ENCODE data around the gene ZNF726.
"Not testable (repeated sequence)": the region's sequence is repeated elsewhere in the genome, so short reads cannot be mapped to it uniquely, and the experiment has no call there.

ZNF726 gene

DNA sequence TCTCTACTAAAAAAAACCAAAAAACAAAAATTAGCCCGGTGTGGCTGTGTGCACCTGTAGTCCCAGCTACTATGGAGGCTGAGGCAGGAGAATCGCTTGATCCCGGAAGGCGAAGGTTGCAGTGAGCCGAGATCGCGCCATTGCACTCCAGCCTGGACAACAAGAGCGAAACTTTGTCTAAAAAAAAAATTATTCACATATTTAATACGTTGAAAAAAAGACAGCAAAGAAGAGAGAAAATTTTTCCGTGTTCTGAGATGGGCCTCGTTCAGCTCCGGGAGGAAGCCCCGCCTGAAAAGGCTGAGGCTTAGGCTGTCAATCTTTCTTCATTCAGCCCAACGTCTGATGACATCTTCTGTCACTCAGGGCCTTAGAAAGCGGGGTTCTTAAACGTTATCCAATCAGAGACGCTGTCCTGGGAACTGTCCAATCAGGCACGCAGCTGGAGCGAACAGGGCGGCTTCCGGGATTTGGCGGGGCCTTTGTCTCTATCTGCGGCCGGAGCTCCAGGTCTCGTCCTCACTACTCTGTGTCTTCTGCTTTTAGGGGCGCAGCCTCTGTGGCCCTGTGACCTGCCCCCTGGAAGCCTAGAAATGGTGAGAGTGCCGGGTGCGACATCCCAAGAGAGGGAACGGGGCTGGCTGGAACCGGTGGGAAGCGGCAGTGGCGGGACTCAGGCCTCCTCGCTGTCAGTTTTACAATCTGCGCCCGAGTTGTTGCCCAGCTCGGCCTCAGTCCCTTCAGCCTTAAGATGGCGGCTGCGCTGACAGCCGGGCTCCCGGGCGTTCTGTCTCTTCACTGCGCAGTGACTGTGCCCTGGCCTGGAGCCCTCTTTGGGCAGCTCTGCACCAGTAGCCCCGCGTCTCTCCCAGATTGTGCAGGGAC is at the start of gene ZNF726:
Gene ZNF726, plus strand, starts transcription at position 485 of the 885 bp plus-strand sequence. Its CDS starts 109 bp downstream, at position 594.
- peak; percentile 96 for DNase-seq

- no peak for DNase-seq
Measured at GRCh38 chr19:23867895-23868294, 46.8 kb upstream of the ZNF726 start.

GRCh38 chr19:23868630-23869029 is 46.1 kb upstream of the ZNF726 start:
- no peak for DNase-seq

GRCh38 chr19:23872282-23872919 is 42.3 kb upstream of the ZNF726 start:
- no peak for DNase-seq

DNA sequence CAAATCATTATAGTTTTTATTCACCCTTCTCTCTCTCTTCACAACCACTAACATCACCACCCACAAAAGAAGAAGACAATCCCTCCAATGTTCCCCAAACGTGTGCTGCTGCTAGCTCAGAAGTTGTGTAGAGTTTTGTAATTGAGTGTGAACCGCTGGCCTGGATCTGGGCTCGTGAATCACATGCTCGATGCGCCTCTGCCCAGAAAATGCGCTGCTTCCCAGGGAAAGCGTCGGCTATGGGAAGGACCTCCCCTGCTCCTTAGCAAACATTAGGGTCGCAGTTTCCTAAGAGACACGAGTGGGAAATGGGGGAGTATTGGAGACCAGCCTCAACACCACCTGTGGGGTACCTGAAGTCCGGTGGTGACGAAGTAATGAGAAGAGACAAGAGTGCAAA is 38.4 kb upstream of the ZNF726 start:
- no peak for DNase-seq

DNA sequence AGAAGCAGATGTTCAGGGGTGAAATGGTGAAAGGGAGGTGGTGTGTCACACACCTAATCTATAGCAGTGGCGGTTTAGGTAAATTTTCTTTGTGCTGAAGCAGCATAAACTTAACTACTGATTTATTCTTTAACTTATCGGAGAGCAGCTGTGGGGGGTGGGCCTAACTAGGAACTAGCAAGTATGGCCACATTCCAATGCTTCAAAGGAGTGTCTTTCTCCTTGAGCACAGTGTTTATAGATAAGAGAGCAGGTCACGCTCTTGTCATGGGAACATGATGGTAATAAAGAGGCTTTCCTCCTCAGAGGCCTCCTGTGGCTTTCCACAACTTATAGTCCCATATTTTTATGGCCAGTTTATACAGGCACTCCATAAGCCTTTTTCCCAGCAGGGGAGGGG is 37.9 kb upstream of the ZNF726 start:
- not testable (repeated sequence) for DNase-seq

DNA sequence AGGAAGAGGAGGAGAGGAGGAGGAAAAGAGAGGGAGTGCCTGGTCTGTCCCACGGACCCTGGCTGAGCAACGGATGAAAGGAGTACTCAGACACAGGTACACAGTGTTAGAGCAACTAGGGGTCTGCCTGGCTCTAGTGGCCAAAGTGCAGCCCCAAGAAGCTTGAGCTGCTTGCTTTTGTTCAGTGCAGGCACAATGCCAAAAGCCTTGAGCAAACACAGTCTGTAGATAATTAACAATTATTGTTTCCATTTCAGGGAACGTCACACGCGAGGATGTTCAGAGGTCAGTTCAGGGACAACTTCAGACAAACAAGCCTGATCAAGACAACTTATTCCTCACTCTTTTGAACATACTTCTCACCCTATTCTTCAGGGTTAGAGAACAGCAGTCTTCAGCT is 32.2 kb upstream of the ZNF726 start:
- no peak for DNase-seq

GRCh38 chr19:23884363-23884762 is 30.3 kb upstream of the ZNF726 start:
- no peak for DNase-seq

GRCh38 chr19:23887642-23888041 is 27.0 kb upstream of the ZNF726 start:
- no peak for DNase-seq

DNA sequence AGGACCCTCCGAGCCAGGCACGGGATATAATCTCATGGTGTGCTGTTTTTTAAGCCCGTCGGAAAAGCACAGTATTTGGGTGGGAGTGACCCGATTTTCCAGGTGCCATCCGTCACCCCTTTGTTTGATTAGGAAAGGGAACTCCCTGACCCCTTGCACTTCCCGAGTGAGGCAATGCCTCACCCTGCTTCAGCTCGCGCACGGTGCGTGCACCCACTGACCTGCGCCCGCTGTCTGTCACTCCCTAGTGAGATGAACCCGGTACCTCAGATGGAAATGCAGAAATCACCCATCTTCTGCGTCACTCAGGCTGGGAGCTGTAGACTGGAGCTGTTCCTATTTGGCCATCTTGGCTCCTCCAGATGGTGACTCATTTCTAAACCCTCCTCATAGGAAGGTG is 18.6 kb upstream of the ZNF726 start:
- not testable (repeated sequence) for DNase-seq

DNA sequence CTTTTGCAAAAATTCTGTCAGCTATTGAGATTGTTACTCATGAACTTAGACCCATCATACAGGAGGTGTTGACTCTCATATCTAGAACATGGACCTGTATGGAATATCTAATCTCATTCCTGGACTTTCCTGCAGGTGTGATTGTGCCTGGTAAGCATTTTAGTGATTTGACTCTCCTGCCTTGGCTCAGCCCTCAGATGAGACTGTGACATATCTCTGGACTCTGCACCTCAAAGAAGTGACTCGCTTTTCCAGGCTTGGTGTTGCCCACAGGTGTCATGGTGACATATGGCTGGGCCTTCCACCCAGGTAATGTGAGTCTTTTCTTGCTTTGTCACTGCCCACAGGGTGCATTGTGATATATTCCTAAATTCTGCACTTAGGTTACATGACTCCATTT is 17.8 kb upstream of the ZNF726 start:
- DNase-seq = no peak

DNA sequence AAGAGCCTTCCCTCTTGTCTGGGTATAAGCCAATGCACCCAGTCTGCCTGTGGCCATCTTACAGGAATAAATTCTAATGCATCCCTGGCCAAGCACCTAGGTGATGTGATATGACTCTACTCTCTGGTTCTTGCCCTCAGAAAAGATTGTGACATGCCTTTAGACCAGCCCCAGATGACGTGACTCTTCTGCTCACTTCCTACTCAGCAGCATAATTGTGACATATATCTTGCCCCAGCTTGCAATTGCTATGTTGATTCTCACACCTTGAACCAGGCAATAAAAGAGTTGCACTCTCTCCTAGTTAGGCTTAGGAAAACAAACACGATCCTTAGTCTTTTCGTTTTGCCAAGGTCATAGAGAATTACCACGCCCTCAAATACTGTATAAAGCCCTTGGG is 13.3 kb upstream of the ZNF726 start:
- DNase-seq = no peak

GRCh38 chr19:23904406-23904805 is 10.3 kb upstream of the ZNF726 start:
- no peak for DNase-seq

- DNase-seq = no peak
Measured at GRCh38 chr19:23905771-23906170, 8.9 kb upstream of the ZNF726 start.

GRCh38 chr19:23906835-23907234 is 7.9 kb upstream of the ZNF726 start:
- no peak for DNase-seq

DNA sequence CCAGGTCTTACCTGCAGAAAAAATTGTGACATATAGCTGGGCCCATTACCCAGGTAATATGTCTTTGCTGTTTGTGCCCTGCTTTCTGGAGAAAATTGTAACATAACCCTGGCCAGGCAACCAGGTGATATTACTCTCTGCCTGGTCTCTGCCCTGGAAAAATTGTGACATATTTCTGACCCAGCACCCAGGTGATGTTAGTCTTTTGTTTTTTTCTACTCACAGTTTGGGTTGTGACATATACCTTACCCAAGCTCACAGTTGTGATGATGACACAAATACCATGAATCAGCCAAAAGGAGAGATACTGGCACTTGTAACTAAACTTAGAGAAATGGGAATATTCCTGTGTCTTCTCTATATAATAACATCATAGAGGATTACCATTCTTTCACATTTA is 6.5 kb upstream of the ZNF726 start:
- DNase-seq = no peak

DNA sequence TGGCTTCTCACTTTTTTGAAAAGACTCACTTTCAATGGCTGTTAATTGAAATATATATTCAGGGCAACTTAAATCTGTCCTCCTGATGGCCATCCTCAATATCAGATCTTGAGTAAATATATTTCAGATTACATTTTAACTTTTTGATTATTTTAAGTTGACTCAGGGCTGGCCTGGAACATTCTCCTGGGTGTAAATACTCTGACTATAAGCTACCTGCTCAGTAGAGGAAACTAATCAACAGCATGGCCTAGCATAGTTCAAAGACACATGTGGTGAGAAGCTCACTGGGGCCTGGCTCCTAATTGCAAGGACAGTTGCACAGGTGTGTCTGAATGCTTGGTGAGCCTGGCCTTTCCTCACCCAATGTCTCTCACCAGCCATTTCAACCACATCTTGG is 5.5 kb upstream of the ZNF726 start:
- no peak for DNase-seq

- DNase-seq = no peak
Measured at GRCh38 chr19:23913931-23914330, 755 bp upstream of the ZNF726 start.

GRCh38 chr19:23916991-23917390 is 2.3 kb downstream of the ZNF726 start:
- DNase-seq = no peak

DNA sequence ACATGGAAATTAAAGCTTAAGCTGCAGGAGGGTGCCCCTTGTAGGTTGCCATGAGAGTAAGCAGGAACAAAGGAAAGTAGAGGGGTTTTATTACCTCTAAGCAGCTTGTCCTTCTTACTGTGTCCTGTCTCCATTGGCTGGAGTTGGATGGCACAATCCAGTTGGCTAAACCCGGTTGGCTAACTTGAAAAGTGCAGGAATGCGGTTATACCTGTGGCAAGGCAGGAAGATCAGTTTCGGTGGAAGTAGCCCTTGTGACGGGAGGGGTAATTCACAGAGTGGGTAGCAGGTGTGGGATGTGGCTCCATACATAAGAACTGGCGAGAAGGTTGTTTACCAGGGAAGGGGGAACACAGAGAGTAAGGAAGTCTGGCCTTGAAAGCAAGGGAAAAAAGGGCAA is 3.2 kb downstream of the ZNF726 start:
- no peak for DNase-seq

GRCh38 chr19:23925285-23925684 is 10.6 kb downstream of the ZNF726 start:
- no peak for DNase-seq

GRCh38 chr19:23932878-23933277 is 18.2 kb downstream of the ZNF726 start:
- DNase-seq = no peak

DNA sequence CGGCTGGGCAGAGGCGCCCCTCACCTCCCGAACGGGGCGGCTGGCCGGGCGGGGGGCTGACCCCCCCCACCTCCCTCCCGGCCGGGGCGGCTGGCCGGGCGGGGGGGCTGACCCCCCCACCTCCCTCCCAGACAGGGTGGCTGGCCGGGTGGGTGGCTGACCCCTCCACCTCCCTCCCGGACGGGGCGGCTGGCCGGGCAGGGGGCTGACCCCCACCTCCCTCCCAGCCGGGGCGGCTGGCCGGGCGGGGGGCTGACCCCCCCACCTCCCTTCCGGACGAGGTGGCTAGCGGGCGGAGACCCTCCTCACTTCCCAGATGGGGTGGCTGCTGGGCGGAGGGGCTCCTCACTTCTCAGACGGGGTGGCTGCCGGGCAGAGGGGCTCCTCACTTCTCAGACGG is 22.3 kb downstream of the ZNF726 start:
- DNase-seq = not testable (repeated sequence)

- no peak for DNase-seq
Measured at GRCh38 chr19:23943411-23943810, 28.7 kb downstream of the ZNF726 start.

Data from DMS79 (cell line).